Neural cell (in vitro differentiated cells): ENCODE measurements around the gene SULT1C2. TPM values are rescaled to one million over a fixed set of nuclear protein-coding genes. Genes with fewer than 3 reads are reported as not detected.

Experiments used
- H2AFZ ChIP-seq: fragments of 200-600, 300-800 bp; sonication (generic), shearing (Covaris generic); 2 replicates; pipeline ENCODE4 v1.6.0; 2014; ENCODE audit warnings: low read depth, mild to moderate bottlenecking, antibody characterized with exemption, low read length, moderate library complexity
- H3F3A ChIP-seq: fragments of 200-600 bp; shearing (Covaris generic); 2 replicates; pipeline ENCODE4 v1.6.1; 2016; ENCODE audit warnings: mild to moderate bottlenecking, moderate library complexity, mixed read lengths, antibody characterized with exemption, low read length; ENCODE audit not compliant: insufficient read depth, poor library complexity, severe bottlenecking
- H3K27ac ChIP-seq: fragments of 200-600, 300-800 bp; sonication (generic), shearing (Covaris generic); 2 replicates; pipeline ENCODE4 v1.5.1; 2014; ENCODE audit warnings: mild to moderate bottlenecking, low read length, moderate library complexity
- H3K27me3 ChIP-seq: fragments of 300-800, 200-600 bp; sonication (generic), shearing (Covaris generic); 2 replicates; pipeline ENCODE4 v1.6.0; 2014; ENCODE audit warnings: mild to moderate bottlenecking, low read depth, low read length, moderate library complexity; ENCODE audit not compliant: insufficient read depth
- H3K36me3 ChIP-seq: fragments of 300-800, 200-600 bp; sonication (generic), shearing (Covaris generic); 2 replicates; pipeline ENCODE4 v1.5.1; 2014; ENCODE audit warnings: mild to moderate bottlenecking, antibody characterized with exemption, low read length, moderate library complexity; ENCODE audit not compliant: insufficient read depth
- H3K4me2 ChIP-seq: fragments of 300-800, 200-600 bp; sonication (generic), shearing (Covaris generic); 2 replicates; pipeline ENCODE4 v1.6.0; 2014; ENCODE audit warnings: mild to moderate bottlenecking, low read length
- H3K4me3 ChIP-seq: fragments of 300-800, 200-600 bp; sonication (generic), shearing (Covaris generic); 2 replicates; pipeline ENCODE4 v1.5.1; 2014; ENCODE audit warnings: mild to moderate bottlenecking, low read length, moderate library complexity
- H3K79me2 ChIP-seq: fragments of 200-600 bp; shearing (Covaris generic); replicated peaks from 2 replicates; pipeline ENCODE4 v1.6.0; 2014; ENCODE audit warnings: mild to moderate bottlenecking, low read length, moderate library complexity; ENCODE audit not compliant: insufficient read depth
- H3K9ac ChIP-seq: fragments of 300-800, 200-600 bp; sonication (generic), shearing (Covaris generic); 2 replicates; pipeline ENCODE4 v1.6.1; 2016; ENCODE audit warnings: mild to moderate bottlenecking, low read length, mixed read lengths
- H3K9me2 ChIP-seq: fragments of 200-600 bp; shearing (Covaris generic); 2 replicates; pipeline ENCODE4 v1.6.1; 2016; ENCODE audit warnings: mild to moderate bottlenecking, low read length, mixed read lengths; ENCODE audit not compliant: insufficient read depth
- H3K9me3 ChIP-seq: fragments of 200-600, 300-800 bp; sonication (generic), shearing (Covaris generic); 2 replicates; pipeline ENCODE4 v1.6.1; 2016; ENCODE audit warnings: mild to moderate bottlenecking, mixed run types, low read length, moderate library complexity, mixed read lengths
- H4K20me1 ChIP-seq: fragments of 200-600 bp; shearing (Covaris generic); 2 replicates; pipeline ENCODE4 v1.6.1; 2016; ENCODE audit warnings: mild to moderate bottlenecking, mixed run types; ENCODE audit not compliant: insufficient read depth
- EP300 ChIP-seq: fragments of 450-650 bp; conservative IDR thresholded peaks from 2 replicates; pipeline ENCODE4 v1.6.1; 2014; ENCODE audit warnings: antibody characterized with exemption, mild to moderate bottlenecking, moderate library complexity; ENCODE audit not compliant: poor library complexity, severe bottlenecking
- EZH2 ChIP-seq: fragments of 200-600, 300-800 bp; shearing (Covaris generic), sonication (generic); IDR thresholded peaks from 2 replicates; pipeline ENCODE4 v1.6.1; 2014; ENCODE audit warnings: antibody characterized with exemption, low read length, borderline replicate concordance, mild to moderate bottlenecking; ENCODE audit not compliant: insufficient read depth, poor library complexity, severe bottlenecking
- MXI1 ChIP-seq: fragments of 450-650 bp; conservative IDR thresholded peaks from 2 replicates; pipeline ENCODE4 v1.6.1; 2014; ENCODE audit warnings: antibody characterized with exemption, mild to moderate bottlenecking; ENCODE audit not compliant: poor library complexity, severe bottlenecking
- POLR2AphosphoS5 ChIP-seq: IDR thresholded peaks from 2 replicates; pipeline ENCODE4 v1.6.1; 2012
- RAD21 ChIP-seq: fragments of 450-650 bp; conservative IDR thresholded peaks from 2 replicates; pipeline ENCODE4 v1.6.1; 2014; ENCODE audit warnings: antibody characterized with exemption, mild to moderate bottlenecking, moderate library complexity
- SMC3 ChIP-seq: fragments of 450-650 bp; conservative IDR thresholded peaks from 2 replicates; pipeline ENCODE4 v1.6.1; 2014; ENCODE audit warnings: antibody characterized with exemption, mild to moderate bottlenecking, moderate library complexity; ENCODE audit not compliant: poor library complexity
- TAF1 ChIP-seq: IDR thresholded peaks from 2 replicates; pipeline ENCODE4 v1.6.1; 2012; ENCODE audit warnings: low read depth
- polyA plus RNA-seq: library from polyadenylated mRNA; depleted of rRNA; stranded (reverse); fragments of >200 nt; gene quantifications from 2 replicates; pipeline ENCODE4 v1.2.3, GENCODE V29; 2014
- TF ChIP-seq, protein P1 (sequence below): IDR thresholded peaks from 2 replicates; pipeline ENCODE4 v1.6.1; 2012; ENCODE audit warnings: borderline replicate concordance
- TF ChIP-seq, protein P2 (sequence below): fragments of 450-650 bp; IDR thresholded peaks from 2 replicates; pipeline ENCODE4 v1.5.1; 2014; ENCODE audit warnings: antibody characterized with exemption, mild to moderate bottlenecking, moderate library complexity; ENCODE audit not compliant: poor library complexity, severe bottlenecking

SULT1C2 gene
- polyA plus RNA-seq, 1 donor from 2014 or later, result not detected

- H2AFZ ChIP-seq, result no peak overlapping the region
Observed at GRCh38 chr2:108285616-108286015, 3.1 kb upstream of the SULT1C2 start.

GRCh38 chr2:108287169-108287568 lies 1.5 kb upstream of the SULT1C2 start:
- TF ChIP-seq, protein P1, sequence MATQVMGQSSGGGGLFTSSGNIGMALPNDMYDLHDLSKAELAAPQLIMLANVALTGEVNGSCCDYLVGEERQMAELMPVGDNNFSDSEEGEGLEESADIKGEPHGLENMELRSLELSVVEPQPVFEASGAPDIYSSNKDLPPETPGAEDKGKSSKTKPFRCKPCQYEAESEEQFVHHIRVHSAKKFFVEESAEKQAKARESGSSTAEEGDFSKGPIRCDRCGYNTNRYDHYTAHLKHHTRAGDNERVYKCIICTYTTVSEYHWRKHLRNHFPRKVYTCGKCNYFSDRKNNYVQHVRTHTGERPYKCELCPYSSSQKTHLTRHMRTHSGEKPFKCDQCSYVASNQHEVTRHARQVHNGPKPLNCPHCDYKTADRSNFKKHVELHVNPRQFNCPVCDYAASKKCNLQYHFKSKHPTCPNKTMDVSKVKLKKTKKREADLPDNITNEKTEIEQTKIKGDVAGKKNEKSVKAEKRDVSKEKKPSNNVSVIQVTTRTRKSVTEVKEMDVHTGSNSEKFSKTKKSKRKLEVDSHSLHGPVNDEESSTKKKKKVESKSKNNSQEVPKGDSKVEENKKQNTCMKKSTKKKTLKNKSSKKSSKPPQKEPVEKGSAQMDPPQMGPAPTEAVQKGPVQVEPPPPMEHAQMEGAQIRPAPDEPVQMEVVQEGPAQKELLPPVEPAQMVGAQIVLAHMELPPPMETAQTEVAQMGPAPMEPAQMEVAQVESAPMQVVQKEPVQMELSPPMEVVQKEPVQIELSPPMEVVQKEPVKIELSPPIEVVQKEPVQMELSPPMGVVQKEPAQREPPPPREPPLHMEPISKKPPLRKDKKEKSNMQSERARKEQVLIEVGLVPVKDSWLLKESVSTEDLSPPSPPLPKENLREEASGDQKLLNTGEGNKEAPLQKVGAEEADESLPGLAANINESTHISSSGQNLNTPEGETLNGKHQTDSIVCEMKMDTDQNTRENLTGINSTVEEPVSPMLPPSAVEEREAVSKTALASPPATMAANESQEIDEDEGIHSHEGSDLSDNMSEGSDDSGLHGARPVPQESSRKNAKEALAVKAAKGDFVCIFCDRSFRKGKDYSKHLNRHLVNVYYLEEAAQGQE, result no peak
- TF ChIP-seq POLR2AphosphoS5 (no peak), MXI1 (no peak), EZH2 (no peak), SMC3 (no peak), RAD21 (no peak), EP300 (no peak)
- TF ChIP-seq, protein P2, sequence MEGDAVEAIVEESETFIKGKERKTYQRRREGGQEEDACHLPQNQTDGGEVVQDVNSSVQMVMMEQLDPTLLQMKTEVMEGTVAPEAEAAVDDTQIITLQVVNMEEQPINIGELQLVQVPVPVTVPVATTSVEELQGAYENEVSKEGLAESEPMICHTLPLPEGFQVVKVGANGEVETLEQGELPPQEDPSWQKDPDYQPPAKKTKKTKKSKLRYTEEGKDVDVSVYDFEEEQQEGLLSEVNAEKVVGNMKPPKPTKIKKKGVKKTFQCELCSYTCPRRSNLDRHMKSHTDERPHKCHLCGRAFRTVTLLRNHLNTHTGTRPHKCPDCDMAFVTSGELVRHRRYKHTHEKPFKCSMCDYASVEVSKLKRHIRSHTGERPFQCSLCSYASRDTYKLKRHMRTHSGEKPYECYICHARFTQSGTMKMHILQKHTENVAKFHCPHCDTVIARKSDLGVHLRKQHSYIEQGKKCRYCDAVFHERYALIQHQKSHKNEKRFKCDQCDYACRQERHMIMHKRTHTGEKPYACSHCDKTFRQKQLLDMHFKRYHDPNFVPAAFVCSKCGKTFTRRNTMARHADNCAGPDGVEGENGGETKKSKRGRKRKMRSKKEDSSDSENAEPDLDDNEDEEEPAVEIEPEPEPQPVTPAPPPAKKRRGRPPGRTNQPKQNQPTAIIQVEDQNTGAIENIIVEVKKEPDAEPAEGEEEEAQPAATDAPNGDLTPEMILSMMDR, result no peak
- no peak overlapping the region for H3K4me2 ChIP-seq
- H3K4me3 ChIP-seq, result no peak overlapping the region
- H3K27ac ChIP-seq, result no peak overlapping the region
- no peak overlapping the region for H3K9ac ChIP-seq
- H3K79me2 ChIP-seq, result no peaks in the 10 kb centered on the region
- no peaks in the 10 kb centered on the region for H3K9me3 ChIP-seq
- H3K27me3 ChIP-seq, result no peaks in the 10 kb centered on the region
- no peaks in the 10 kb centered on the region for H3K9me2 ChIP-seq
- no peak overlapping the region for H2AFZ ChIP-seq
- no peaks in the 10 kb centered on the region for H3K36me3 ChIP-seq
- H4K20me1 ChIP-seq, result no peaks in the 10 kb centered on the region
- no peaks in the 10 kb centered on the region for H3F3A ChIP-seq

More at GRCh38 chr2:108285616-108286015, 3.1 kb upstream of the SULT1C2 start:
- Histone ChIP-seq H3K9ac (no peak overlapping the region), H3K9me3 (no peaks in the 10 kb centered on the region), H4K20me1 (no peaks in the 10 kb centered on the region), H3K4me2 (no peak overlapping the region), H3K79me2 (no peaks in the 10 kb centered on the region), H3K9me2 (no peaks in the 10 kb centered on the region), H3K36me3 (no peaks in the 10 kb centered on the region), H3K27ac (no peak overlapping the region), H3F3A (no peaks in the 10 kb centered on the region), H3K27me3 (no peaks in the 10 kb centered on the region), H3K4me3 (no peak overlapping the region)
- TF ChIP-seq TAF1 (no peak), EZH2 (no peak), SMC3 (no peak), EP300 (no peak), POLR2AphosphoS5 (no peak), RAD21 (no peak), MXI1 (no peak)
- TF ChIP-seq, protein P1, result no peak
- TF ChIP-seq, protein P2, result no peak
